Fibroblast of upper back skin (primary cell): ENCODE results near the gene HAP1.
"Not testable (repeated sequence)": the region's sequence is repeated elsewhere in the genome, so short reads cannot be mapped to it uniquely, and the experiment has no call there.

Source experiments
- DNase-seq: peaks from one replicate; pipeline ENCODE4 v3.0.0-alpha.2; 2013

HAP1 gene, protein sequence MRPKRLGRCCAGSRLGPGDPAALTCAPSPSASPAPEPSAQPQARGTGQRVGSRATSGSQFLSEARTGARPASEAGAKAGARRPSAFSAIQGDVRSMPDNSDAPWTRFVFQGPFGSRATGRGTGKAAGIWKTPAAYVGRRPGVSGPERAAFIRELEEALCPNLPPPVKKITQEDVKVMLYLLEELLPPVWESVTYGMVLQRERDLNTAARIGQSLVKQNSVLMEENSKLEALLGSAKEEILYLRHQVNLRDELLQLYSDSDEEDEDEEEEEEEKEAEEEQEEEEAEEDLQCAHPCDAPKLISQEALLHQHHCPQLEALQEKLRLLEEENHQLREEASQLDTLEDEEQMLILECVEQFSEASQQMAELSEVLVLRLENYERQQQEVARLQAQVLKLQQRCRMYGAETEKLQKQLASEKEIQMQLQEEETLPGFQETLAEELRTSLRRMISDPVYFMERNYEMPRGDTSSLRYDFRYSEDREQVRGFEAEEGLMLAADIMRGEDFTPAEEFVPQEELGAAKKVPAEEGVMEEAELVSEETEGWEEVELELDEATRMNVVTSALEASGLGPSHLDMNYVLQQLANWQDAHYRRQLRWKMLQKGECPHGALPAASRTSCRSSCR

DNA sequence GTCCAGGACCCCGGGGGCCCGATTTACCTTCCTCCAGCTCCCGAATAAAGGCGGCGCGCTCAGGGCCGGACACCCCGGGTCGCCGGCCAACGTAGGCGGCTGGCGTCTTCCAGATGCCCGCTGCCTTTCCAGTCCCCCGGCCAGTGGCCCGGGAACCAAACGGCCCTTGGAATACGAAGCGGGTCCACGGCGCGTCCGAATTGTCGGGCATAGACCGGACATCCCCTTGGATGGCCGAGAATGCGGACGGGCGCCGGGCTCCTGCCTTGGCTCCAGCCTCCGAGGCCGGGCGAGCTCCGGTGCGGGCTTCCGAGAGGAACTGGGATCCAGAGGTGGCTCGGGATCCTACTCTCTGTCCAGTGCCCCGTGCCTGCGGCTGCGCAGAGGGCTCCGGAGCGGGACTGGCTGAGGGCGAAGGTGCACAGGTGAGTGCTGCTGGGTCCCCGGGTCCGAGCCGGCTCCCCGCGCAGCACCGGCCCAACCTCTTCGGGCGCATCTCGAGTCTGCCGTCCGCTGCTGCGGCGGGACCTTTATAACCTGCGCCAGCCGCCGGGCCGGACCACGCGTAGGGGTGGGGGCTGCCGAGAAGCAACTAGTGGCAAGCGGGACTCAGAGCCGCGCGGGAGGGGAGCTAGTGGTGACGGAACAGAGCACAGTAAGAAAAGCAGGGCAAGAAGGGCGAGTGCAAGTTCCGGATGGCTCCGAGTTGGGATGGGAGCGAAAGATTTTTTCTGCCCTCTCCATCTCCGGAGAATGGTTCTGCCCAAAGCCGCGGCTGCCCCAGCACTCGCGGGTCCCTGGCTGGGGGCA, at the start of gene HAP1:
Gene HAP1 (minus strand): TSS at position 505 of the 810 bp plus-strand sequence. CDS start 9 bp downstream, at position 496.
- peak; percentile 1 for DNase-seq

DNA sequence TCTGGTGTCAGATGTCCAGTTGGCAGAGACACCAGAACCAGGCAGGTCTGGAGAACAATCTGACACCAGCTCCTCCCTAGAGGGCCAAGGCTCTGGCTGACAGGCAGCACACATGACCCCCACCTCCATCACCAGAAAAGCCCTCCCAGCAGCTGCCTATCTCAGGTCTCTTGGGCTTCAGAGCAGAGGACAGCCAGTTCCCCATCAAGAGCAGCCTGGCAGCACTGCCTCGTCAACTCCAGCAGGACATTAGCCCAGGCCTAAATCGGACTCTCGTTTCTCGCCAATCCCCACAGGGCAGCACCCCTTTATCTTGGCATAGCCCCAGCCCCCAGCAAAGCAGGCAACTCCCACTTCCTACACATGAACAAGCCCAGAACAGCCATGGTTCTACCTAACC, 47.7 kb upstream of the HAP1 start:
- DNase-seq = no peak

DNA sequence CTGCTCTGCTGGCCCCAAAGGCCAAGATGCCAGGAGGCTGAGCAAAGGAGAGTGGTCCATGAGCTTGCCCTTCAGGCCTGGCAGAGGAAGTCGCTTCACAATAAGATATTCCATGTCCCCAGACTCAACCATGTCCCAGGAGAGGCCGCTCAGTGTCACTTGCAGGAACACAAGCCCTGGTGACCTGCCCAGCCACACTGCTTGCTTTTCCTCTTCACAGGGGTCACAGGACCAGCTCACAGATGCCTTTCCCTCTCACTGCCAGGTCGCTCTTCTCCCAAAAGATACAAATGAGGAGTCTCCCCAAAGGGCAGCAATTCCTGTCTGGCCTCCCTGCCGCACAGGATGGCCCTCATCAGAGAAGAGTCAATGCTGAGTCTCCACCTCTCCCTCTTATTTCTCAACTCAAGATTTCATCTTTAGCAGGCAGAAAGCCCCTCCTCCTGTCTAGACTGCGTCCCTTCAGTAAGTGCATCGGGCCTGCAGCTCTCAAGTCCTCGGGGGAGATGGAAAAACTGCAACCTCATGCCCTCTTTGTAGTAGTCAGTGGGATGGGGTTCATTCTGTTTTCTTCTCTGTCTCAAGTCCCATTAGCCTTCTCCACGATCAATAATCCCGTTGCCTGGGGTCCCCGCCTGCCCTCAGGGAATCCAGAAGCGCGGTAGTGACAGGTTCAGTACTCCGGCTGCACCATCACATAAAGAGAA, 47.1 kb upstream of the HAP1 start:
- DNase-seq = no peak

DNA sequence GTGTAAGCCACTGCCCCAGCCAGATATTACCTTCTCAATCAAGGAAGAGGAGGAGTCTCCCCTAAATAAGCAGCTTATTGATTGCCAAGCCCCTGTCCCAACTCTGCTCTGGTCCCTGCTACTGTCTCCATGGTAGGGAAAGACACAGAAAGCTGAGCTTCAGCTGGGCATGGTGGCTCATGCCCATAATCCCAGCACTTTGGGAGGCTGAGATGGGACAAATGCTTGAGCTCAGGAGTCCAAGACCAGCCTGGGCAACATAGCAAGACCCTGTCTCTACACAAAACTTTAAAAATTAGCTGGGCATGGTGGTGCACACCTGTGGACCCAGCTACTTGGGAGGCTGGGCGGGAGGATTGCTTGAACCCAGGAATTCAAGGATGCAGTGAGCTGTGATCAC, 45.5 kb upstream of the HAP1 start:
- DNase-seq = no peak

DNA sequence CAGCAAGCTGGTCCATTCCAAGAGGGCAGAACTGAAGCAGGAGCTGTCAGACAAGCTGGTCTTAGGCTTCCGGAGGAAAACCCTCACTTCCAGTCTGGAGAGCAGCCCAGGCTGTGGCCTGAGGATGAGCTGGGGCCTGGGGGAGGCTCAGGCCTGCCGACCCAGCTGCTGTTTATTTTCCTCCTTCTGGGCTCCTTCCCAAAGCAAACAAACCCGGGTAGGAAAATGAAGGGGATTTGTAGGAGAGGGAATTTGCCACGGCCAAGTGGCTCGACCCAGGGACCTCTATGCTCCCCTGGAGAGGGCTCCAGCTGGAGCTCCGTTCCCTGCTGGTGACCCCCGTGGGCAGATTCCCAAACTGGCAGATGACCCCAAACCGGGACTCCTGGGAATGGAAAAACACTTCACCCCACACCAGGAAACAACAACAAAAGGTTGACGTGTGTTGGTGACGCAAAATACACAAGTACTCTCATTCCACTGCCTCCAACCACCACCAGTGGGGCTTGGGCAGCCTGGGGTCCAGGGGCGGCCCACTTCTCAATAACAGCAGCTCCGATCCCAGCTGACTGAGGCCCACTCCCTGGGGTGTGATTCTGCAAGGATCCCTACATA, 43.2 kb upstream of the HAP1 start:
- DNase-seq = peak; percentile 87

DNA sequence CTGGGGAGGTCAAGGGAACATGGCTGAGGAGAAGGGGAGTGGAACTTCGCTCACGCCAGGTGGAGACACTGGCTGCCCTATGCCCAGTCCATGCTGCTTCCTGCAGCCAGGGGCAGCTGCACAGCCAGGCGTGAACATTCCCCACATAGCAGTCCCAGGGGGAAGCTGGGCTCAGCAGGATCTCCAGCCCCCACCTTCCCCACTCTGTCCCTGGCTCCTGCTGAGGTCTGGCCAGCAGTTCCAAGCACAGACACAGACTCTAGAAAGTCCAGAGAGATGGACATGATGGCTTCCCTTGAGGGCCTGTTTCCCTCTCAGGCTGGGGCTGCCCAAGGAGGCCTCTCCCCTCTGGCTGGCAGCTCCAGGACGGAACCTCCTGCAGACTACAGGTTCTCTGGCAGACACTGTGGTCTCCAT, 42.7 kb upstream of the HAP1 start:
- no peak for DNase-seq

DNA sequence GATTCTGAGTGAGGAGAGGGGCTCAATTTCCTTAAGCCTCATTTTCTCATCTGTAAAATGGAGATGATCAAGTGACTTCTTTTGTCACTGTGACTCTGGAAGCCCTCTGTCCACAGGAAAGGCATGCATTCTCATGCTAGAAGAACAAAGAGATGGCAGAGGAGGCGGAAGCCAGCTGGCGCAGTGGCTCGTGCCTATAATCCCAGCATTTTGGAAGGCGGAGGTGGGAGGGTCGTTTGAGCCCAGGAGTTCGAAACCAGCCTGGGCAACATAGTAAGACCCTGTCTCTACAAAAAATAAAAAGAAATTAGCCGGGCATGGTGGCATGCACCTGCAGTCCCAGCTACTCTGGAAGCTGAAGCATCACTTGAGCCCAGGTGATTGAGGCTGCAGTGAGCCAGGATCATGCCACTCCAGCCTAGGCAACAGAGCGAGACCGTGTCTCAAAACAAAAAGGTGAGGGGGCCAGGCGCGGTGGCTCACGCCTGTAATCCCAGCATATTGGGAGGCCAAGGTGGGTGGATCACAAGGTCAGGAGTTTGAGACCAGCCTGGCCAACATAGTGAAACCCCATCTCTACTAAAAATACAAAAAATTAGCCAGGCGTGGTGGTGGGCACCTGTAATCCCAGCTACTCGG, 41.9 kb upstream of the HAP1 start:
- not testable (repeated sequence) for DNase-seq

DNA sequence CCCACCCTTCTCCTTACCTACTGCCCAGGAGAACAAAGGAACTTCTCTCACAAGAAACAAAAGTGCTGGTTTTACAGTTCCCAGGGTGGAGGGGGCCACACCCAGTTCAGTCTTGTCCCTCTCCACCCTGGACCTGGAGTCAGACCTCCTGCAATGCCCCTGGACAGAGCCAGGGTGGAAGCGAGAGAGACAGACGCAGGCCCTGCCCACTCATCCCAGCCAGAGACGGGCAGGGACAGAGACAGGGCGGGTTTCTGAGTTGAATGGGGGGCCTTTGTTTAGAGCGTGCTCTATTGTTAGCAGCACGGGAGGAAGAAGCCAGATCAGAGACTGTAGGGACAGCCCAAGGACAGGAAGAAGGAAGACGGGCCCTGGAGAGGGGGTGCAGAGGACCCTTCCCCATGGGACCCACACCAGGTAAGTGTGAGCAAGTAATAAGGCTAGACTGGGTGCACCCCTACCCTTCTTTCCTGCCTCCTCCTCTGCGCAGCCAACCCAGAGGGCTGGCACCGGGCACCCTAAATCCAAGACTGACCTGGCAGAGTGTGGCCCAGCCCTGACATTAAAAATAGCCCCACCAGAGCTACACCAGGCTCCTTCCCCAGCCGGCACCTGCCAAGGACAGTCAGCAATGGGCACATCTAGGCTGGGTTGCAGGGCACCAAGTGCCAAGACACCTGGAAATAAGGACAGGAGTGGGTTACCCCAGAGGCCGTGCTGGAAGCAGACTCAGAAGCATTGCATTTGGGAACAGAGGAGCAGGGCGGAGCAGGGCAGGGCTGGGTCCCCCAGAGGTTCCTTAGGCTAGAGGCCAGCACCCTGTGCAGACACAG, 41.2 kb upstream of the HAP1 start:
- DNase-seq = no peak

DNA sequence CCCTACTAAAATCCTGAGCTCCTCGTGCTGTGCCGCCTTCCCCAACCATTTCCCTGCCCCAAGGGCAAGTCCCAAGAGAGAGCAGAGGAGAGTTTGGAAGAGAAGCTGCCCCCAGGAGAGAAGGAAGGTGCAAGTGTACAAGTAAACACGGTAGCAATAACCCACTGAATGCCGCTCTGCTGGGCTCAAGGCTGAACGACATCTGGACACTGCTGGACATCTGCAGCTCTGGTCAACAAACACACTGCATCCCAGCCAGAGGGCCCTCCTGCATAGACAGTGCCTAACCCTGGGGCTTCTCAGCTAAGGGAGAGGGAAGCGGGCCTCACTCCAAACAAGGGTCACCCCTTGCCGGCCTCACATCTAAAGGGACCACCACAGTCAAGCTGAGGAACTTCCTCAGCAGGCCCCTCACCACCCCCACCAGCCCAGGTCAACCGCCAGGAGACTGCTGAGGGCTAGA, 39.3 kb upstream of the HAP1 start:
- no peak for DNase-seq

DNA sequence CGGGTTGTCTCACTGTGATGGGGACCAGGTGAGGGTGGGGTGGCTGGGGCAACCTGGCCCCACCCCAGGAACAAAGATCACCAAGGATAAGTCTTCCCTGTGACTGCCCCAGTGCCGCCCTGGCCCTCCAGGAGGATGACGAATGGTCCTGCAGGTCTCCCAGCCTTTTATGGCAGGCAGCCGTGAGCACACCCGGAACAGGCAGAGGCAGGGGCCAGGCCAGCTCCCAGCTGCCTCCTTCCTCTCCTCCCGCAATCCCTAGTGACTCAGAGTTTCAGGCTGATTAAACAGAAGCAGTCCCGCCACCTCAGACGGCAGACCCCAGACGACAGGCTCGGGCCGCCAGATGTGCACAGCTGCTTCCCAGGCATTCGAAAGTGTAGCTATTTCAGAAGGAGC, 38.7 kb upstream of the HAP1 start:
- DNase-seq = peak; percentile 83

DNA sequence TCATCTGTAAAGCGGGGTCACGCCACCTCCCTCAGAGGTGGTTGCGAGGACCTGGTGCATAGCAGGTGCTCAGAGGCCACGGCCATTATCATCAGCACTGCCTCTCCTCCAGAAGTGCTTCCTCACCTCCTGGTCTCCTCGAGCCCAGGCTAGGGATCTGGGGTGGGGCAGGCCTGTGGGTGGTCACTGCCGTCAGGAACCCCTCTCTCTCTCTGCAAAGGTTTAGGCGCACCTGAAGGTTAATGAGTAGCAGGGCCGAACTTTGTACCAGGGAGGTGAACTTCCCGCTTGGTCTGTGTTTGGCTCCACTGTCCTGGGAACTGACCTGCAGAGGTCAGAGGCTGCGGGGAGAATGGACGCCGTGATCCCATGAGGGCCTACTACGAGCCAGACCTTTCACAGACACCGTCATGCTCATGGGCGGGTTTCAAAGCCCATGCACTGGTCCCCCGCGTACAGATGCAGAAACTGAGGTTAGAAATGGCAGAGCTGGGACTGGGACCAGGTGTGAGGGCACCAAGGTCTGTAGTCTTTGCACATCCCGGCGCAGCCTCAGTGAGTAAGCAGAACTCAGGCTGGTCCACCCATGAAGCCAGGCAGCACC, 38.2 kb upstream of the HAP1 start:
- no peak for DNase-seq

DNA sequence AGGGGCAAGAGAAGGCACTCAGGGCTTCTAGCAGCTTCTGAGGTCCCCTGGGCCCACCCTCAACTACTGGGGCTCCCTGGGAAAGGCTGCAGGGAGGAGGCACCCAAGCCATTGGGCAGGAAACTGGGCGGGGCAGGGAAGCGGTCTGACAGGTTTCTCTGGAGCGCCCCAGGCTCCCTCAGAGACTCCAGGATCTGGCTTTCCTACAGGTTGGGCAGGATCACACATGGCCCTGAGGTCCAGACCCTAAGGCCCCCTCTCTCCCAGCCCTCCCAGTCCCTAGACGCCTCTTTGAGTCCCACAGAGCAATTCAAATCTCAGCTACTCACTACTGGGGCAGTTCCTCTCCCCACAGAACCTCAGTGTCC, 37.8 kb upstream of the HAP1 start:
- DNase-seq = no peak

DNA sequence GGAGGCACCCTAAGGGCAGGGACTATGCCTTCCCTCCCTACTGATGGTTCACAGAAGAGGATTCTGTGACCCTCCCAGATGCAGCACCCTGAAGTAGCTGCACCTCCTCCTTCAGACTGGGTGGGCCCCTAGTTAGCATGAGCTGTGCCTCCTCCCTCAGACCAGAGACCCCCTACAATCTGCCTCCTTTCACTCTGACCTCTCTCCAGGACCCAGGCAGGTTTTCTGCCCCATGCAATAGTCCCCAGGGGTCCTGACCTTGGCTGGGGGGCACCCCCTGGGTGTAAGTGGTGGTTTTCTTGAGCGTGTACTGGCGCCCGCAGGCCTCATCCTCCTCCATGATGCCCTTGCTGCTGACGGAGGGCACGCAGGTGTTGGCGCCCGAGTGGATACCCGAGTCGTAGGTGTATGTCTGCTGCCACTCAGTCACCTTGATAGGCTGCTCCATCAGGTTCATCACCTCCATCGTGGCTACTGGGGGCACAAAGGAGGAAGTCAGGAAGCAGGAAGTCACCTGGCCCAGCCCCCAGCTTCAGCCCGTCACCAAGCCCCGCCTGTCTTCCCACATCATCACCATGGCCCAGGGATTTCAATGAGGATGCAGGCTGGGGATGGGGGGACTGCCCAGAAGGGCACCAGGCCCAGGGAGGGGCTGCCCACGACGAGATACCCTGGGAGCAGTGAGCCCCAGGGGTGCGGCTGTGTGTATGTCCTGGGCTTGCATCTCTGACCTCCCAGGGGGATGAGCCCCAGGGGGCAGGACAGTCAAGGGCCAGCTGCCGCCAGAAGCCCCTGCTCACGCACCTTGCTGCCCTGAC, 37.2 kb upstream of the HAP1 start:
- DNase-seq = no peak

DNA sequence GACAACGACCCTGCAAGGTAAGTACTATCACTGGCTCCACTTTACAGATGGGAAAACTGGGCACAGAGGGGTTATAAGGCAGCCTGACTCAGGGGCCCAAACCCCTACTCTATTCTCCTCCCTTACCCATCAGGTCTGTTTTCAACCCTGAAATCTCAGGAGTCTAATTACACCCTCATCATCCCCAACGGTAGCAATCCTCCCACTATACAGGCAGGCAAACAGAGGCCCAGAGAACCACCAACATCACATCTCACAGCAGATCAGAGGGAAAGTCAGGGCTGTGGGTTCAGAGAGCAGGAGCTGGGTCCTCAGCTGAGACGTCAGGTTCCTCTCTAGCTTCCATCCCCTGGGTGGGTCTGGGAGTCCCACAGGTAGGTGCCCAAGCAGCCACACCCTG, 35.5 kb upstream of the HAP1 start:
- no peak for DNase-seq

DNA sequence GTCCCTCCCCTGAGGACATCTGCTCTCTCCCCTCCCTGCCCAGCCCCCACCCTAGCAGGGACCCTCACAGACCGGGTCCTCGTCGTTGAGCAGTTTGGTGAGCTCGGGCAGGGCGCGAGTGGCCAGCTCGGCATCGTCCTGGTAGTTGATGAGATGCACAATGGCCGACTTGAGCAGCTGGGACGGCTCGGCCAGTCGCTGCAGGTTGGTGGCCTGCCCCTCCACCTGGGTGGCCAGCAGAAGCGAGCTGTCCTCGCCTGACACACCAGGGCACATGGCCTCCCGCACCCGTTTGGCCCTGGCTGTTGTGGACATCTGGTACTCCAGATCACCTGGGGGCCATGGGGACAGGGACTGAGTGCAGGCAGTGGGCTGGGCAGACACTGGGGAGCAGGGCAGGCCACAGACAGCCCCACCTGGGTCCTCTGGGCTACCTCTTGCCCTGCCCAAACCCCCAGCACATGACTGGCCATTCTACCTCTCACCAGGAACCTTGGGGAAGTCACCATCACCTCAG, 35.0 kb upstream of the HAP1 start:
- no peak for DNase-seq

DNA sequence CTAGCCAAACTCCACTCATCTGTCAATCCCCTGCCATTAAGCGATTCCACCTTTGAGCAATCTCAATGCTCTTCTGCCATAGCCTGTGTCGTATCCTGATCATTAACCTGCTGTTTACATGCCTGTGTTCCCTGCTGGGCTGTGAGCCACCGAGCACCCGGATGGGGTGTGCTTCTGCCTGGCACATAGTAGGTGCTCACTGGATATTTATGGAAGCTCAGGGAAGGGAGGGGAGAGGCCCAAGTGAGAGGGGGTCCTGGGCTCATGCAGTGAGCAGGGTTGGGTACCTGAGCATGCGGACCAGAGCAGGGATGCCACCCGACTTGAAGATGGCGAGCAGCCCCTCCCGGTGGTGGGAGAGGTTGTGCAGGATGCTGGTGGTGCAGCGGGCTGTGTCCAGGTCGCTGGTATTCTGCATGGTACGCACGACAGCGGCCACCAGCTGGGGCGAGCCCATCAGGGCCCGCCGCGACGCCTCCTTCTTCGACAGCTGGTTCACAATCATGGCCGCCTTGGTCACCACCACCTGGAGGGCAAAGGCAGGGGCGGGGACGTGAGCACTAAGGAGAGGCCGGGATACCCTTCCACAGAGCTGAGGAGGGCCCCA, 34.3 kb upstream of the HAP1 start:
- no peak for DNase-seq

DNA sequence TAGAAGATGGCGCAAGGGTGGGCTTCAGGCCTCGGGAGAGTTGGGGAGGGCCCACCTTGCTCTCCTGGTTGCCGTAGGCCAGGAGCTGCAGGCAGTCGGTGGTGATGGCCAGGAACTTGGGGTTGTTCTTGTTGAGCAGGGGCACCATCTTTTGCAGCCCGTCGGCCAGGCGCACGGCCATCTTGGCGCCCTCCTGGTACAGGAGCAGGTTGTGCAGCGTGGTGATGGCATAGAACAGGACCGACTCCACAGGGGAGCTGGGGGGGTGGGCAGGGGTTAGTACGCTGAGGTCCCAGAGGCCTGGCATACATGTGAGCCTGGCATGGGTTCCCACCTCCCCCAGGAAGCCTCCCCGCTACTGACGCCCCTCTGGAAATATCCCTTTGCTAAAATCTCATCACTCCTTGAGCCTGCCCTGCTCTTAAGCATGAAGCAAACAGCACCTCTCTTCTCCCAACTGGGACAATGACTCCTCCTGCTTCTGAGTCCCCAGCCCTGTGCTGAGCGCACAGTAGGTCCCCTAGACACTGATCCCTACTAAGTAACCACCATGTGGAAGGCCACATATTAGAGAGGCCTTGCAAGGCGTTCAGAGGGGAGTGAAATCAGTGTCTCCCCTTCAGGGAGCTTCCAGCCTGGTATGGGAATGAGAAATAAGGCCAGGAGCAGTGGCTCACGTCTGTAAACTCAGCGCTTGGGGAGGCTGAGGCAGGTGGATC, 33.0 kb upstream of the HAP1 start:
- DNase-seq = no peak

DNA sequence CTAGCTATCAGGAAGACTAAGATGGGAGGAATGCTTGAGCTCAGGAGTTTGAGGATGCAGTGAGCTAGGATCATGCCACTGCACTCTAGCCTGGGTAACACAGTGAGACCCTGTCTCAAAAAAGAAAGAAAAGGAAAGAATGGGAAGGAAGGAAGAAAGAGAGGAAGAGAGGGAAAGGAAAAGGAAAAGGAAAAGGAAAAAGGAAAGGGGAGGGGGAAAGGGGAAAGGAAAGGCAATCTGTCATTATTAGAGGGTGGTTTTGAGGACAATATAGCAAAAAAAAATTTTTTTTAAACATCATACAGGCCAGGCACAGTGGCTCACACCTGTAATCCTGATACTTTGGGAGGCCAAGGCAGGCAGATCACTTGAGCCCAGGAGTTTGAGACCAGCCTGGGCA, 31.7 kb upstream of the HAP1 start:
- no peak for DNase-seq
